ENCODE measurements around the gene NANP. TPM values are rescaled to one million over a fixed set of nuclear protein-coding genes. Genes with fewer than 3 reads are reported as not detected.

Gene NANP
- total and polyA plus RNA-seq, 3 donors from 2014 or later = 4.4 to 6.9 (median 6.3) TPM

DNA sequence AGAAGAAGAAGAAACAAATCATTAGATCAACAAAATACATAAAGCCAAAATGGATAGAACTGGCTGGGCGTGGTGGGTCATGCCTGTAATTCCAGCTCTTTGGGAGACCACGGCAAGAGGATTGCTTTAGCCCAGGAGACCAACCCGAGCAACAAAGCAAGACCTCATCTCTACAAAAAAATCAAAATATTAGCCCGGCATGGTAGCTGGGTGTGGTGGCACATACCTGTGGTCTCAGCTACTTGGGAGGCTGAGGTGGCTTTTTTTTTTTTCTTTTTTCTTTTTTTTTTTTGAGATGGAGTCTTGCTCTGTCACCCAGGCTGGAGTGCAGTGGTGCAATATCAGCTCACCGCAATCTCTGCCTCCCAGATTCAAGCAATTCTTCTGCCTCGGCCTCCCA, 59.9 kb downstream of the NANP start:
- TF ChIP-seq POLR2A (IDR thresholded peaks at IDR 0.05) = no peak
- TF ChIP-seq CTCF (IDR thresholded peaks at IDR 0.05) = no peak
- DNase-seq = no peak
- intact Hi-C loops (cut with DNase I; ENCODE audit: low total_unique reads) = no loop called here
- Histone ChIP-seq H3K27me3 (no peaks in the 10 kb centered on the region), H3K36me3 (ENCODE audit: low read depth, missing control alignments) (no peaks in the 10 kb centered on the region), H3K4me1 (peaks cover 15% of the 10 kb centered on the region), H3K27ac (peak overlapping the region; percentile 64 to 77), H3K4me3 (no peak overlapping the region), H3K9me3 (no peaks in the 10 kb centered on the region)
- 88 to 91% methylated on average over 6 of the region's 6 CpGs for WGBS, 2 donors

DNA sequence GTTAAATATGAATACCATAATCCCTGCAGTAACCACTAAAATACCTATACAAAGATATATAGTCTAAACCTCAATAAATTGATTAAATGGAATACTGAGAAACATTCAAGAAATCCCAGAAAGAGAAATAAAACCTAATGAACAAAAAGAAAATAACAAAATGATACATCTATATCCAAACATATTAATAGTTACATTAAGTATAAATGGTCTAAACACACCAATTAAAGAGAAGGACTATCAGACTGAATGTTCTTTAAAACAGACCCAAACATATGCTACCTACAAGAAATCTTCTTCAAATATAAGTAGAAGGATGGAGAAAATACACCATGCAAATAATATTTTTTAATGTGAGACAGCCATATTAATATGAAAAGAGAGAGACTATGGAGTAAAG, 60.5 kb downstream of the NANP start:
- no peak overlapping the region for H3K4me3 ChIP-seq
- no peaks in the 10 kb centered on the region for H3K9me3 ChIP-seq
- peaks cover 15% of the 10 kb centered on the region for H3K4me1 ChIP-seq
- no peaks in the 10 kb centered on the region for H3K36me3 ChIP-seq (ENCODE audit: low read depth, missing control alignments)
- no peak for TF ChIP-seq CTCF (IDR thresholded peaks at IDR 0.05)
- TF ChIP-seq POLR2A (IDR thresholded peaks at IDR 0.05) = no peak
- no peak overlapping the region for H3K27ac ChIP-seq
- intact Hi-C loops (cut with DNase I; ENCODE audit: low total_unique reads) = no loop called here
- H3K27me3 ChIP-seq = no peaks in the 10 kb centered on the region
- no peak for DNase-seq

Small RNA genes lying within 50 kb of the gene (small RNA-seq; reads per million reads assigned to genes)
- 0 reads per million in 2 donors for gene RN7SL594P
- gene RNU6ATAC17P = 0 reads per million in 2 donors

Other genes starting within 250 kb of the NANP start
- gene ABHD12, start 233.2 kb downstream of the NANP start, total RNA-seq = 10 to 100 TPM; 47.5 to 51.5 TPM
- 40.8 TPM for gene ABHD12, start 233.2 kb downstream of the NANP start, polyA plus RNA-seq (ENCODE audit: insufficient read depth, low read depth, low replicate concordance)
- gene GINS1, start 216.3 kb downstream of the NANP start, total RNA-seq = 10 to 100 TPM; 14.2 to 23.7 TPM
- gene GINS1, start 216.3 kb downstream of the NANP start, polyA plus RNA-seq (ENCODE audit: insufficient read depth, low read depth, low replicate concordance) = 19.9 TPM
- gene NINL, start 38.5 kb downstream of the NANP start, total RNA-seq = 10 to 100 TPM; 32.8 to 33.4 TPM
- 17.9 TPM for gene NINL, start 38.5 kb downstream of the NANP start, polyA plus RNA-seq (ENCODE audit: insufficient read depth, low read depth, low replicate concordance)
- gene ZNF337, start 72.8 kb upstream of the NANP start, total RNA-seq = 10 to 100 TPM; 19.9 to 21.4 TPM
- gene ZNF337, start 72.8 kb upstream of the NANP start, polyA plus RNA-seq (ENCODE audit: insufficient read depth, low read depth, low replicate concordance) = 11.3 TPM

Measured in testis (tissue), 3 donors.